Fibroblast of skin of right quadriceps (primary cell): ENCODE data around the gene KIF1B.
"Not testable (repeated sequence)": the region's sequence is repeated elsewhere in the genome, so short reads cannot be mapped to it uniquely, and the experiment has no call there.

Source experiments
- DNase-seq: peaks from one replicate; pipeline ENCODE4 v3.0.0-alpha.2; 2013

The KIF1B gene

DNA sequence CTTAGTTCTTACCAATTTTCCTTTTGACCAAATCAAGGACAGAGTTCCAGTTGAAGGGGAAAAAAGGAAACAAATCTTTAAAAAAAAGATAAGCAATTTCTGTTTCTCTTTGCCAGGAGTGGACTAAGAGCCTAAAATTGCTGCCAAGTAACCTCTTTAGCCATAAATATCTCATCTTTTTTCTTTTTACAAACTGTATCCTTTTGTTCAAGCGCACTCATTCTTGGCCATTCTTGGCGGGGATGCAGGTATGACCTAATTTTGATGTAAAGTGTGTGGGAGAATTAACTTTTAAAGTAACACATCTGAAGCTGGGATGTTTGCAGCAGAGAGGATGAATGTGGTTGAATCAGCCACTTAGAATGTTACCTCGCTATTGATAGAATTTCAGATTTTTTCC is 13.4 kb upstream of the KIF1B start:
- peak; percentile 32 for DNase-seq

DNA sequence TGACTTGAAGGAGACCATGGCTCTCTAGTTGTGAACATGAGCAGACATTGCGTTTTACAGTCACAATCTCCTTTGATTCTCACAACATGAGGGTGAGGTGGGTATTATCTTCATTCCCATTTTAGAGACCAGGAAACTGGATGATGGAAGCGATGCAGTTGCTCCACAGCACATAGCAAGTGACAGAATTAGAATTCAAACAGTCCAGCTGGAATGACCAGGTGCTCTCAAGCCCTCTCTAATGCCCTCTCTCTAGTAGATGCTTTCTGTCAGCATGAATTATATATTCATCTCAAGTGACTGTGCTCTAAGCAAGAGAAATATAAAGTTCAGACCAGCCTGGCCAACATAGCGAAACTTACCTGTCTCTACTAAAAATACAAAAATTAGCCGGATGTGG is 9.8 kb upstream of the KIF1B start:
- no peak for DNase-seq

DNA sequence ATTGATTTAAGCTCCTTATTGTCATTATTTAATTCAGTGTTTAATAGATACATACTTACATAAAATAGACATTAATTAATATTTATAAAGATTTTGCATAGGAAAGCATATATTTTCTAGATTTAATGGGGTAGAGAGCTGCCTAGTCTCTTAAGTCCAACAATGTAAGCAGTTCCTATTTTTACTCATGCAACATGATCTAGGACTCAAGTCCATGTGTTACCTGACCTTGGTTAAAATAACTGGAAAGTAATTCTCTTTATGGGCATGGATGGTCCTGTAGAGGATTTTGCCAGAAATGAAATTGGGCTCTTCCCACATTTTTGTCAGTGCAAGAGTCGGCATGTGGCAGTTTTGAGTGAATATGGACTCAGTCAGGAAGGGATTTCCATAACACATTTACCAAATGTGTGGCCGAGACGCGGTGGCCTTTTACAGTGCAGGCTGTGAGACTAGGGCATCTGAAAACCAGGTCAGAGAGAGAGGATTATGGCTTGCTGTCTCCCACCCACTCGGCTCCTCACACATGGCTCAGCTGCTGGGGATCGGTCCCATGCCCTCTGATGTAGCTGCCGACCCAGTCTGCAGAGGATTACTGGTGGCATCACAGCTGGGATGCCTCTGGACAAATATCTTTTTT is 6.2 kb upstream of the KIF1B start:
- DNase-seq = no peak

DNA sequence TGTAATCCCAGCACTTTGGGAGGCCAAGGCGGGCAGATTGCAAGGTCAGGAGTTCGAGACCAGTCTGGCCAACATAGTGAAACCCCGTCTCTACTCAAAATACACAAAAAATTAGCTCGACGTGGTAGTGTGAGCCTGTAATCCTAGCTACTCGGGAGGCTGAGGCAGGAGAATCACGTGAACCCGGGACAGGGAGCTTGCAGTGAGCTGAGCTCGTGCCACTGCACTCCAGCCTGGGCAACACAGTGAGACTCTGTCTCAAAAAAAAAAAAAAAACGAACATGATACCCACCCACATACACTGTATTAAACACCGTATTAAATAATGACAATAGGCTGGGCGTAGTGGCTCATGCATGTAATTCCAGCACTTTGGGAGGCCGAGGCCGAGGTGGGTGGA is 5.2 kb upstream of the KIF1B start:
- not testable (repeated sequence) for DNase-seq

- DNase-seq = no peak
These were observed 2.6 kb upstream of the KIF1B start for GRCh38 chr1:10207810-10208209.

GRCh38 chr1:10208537-10208936 is 1.8 kb upstream of the KIF1B start:
- no peak for DNase-seq

- DNase-seq = no peak
These were observed 823 bp upstream of the KIF1B start for GRCh38 chr1:10209590-10209904.

DNA sequence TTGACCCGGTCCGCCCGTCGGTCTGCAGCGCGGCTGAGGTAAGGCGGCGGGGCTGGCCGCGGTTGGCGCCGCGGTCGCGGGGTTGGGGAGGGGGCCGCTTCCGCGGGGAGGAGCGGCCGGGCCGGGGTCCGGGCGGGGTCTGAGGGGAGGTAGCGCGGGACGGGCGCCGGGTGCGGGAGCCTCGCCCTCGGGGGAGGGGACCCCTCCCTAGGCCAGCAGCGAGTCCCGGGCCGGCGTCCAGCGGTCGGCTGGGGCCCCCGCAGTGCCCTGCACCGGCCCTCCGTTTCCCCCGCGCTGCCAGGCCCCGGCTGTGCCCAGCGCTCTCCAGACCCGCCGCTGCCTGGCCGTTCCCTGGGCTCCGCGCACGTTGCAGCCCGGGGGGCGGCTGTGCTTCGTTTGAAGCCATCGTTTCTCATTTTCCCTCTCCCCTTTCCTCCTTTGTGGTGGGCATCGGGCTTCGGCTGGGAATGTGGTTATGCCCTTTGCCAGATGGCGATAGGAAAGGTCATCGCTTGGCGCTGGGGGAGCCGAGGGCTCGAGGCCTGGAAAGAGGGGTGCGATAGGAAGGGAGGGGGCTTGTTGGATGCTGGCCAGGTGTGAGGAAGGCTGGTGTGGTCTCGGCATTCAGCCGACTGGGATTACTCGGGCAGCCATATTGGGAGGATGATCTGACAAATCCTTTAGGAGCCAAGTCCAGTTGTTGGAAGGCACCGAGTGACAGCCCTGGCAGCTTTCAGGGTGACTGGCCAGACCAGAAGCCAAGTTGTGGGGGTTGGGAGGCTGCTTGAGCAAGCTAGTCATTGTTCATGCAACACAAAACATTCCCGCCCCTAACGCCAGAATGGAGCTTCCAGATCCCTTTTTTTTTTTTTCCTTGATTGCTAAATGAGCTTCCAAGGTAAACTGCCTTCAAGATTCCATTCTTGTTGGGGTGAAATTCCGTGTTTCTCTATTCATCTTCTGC is 753 bp downstream of the KIF1B start:
- DNase-seq = peak; percentile 85

DNA sequence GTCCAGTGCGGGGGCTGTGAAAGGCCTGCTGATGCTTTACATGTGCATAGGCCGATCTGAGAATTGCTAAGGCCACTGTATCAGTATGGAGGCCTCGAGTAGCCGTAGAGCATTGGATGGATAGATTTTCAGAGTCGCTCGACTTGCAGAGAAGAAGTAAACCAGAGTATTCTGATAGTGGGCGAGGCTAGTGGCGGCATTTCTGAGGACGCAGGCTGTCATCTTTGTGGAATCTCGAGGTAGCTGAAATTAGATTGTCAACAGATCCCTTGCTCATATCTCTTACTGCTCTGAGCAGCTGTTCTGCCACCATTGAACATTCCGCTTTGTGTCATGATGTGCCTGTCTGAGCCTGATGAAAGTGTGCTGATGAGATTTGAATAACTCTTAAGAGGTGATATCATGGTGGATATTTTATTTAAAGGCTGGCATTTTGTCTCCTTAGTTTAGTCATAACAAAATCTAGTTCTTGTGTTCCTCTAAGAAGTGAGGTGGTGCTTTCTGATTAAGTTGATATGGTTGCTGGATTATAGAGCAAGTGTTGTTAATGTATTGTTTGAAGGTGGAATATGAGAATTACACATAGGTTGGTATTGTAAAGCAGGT is 1.5 kb downstream of the KIF1B start:
- no peak for DNase-seq

DNA sequence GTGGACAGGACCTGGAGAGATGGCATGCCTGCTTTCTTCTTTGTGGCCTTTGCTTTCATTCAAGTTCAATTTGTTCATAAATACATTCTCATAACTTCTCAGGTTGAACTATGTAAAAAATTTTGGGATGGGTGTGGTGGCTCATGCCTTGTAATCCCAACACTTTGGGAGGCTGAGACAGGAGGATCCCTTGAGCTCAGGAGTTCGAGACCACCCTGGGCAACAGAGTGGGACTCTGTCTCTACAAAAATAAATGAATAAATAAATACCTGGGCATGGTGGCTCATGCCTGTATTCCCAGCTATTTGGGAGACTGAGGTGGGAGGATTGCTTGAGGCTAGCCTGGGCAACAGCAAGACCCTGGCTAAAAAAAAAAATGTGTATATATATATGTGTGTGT is 2.1 kb downstream of the KIF1B start:
- DNase-seq = no peak

DNA sequence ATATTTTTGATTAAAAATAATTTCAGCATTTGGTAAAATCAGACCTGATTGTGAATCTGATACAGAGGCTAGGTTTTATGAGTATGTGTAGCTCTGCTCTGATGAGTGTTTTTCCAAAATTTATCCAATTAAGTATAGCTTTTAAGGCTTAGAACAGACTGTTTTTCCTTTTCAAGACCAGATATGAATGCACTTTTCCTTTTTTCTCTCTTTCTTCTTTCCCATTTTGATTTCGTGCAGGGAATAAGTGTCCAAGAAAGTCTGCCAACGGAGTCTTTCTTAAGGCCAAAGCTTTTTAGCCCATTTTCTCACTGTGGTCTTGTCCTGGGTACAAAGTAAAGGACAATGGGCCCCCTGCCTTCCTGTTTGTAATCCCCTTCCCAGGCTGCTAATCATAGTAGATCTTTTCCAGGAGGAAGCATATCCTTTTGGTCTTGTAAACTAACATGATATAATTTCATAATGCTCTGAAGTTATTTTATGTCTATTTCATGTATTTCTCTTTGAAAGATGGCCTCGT is 2.9 kb downstream of the KIF1B start:
- no peak for DNase-seq

GRCh38 chr1:10216090-10216749 is 5.8 kb downstream of the KIF1B start:
- DNase-seq = no peak

GRCh38 chr1:10217748-10218441 is 7.5 kb downstream of the KIF1B start:
- DNase-seq = peak; percentile 47

GRCh38 chr1:10220200-10220599 is 9.8 kb downstream of the KIF1B start:
- DNase-seq = no peak

DNA sequence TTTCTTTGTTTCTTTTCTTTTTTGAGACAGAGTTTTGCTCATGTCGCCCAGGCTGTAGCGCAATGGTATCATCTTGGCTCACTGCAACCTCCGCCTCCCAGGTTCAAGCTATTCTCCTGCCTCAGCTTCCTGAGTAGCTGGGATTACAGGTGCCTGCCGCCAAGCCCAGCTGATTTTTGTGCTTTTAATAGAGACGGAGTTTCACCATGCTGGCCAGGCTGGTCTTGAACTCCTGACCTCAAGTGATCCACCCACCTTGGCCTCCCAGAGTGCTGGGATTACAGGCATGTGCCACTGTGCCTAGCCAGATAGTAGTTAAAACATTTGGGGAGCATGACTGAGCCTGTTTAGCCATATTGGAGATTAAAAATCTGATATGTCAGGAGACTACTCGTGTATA is 10.3 kb downstream of the KIF1B start:
- DNase-seq = not testable (repeated sequence)

- DNase-seq = peak; percentile 17
These were observed 15.2 kb downstream of the KIF1B start for GRCh38 chr1:10225573-10225972.

GRCh38 chr1:10228528-10228927 is 18.2 kb downstream of the KIF1B start:
- DNase-seq = peak; percentile 10

DNA sequence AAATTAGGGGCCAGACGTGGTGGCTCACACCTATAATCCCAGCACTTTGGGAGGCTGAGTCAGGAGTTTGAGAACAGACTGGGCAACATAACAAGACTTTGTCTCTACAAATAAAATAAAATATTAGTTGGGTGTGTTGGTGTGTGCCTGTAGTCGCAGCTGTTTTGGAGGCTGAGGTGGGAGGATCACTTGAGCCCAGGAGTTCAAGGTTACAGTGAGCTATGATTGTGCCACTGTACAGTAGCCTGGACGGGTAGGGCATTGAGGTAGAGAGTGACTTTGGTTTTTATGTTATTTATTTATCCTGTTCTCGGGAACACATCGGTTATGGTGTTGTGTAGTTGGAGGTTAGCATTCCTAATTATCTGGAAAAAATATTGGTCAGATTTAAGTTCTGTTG is 19.5 kb downstream of the KIF1B start:
- no peak for DNase-seq

DNA sequence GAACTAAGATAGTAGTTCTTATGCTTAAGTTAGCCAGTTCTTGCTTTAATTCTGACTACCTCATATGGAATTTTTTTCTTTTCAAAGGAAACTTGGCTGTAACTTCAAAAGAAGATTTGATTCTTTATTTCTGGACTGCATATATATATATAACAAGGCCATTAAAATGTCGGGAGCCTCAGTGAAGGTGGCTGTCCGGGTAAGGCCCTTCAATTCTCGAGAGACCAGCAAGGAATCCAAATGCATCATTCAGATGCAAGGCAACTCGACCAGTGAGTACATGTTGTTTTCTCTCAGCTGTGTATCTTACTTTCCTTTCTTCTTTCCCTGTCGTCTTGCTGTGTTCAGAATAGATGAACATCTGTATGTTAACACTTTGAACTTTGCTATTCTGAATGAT is 21.8 kb downstream of the KIF1B start:
- peak; percentile 58 for DNase-seq

DNA sequence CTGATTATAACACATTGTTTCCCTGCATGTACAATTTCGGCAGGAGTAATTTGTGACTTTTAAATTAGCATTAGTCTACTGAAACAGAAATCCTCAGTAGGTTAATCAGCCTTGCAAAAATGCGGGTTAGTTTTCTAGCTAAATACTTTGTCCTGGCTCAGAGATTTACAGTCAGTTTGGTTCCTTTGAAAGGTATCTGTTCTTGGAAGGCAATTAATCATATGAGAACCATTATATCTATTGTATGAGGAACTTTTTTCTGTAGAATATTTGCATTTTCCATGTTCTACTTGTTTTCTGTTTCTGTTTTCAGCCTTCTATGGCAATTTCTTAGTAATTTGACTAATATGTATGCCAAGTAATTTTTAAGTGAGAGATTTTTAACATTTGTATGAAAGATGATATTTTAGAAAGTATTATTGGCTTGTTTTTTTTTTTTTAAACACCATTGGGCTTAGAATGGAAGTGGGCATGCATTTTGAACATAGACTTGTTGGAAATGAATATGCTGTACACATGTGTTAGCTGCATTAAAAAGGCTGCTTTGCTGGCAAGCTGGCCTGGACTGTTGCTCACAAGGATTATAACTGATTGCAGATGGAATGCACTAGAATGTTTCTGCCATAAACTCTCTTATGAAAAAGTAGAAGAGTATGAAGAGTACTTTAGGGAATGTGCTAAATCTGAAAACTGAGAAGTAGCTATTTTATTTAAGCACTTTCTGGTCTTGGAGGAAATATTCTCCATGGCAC is 26.2 kb downstream of the KIF1B start:
- peak; percentile 57 for DNase-seq

DNA sequence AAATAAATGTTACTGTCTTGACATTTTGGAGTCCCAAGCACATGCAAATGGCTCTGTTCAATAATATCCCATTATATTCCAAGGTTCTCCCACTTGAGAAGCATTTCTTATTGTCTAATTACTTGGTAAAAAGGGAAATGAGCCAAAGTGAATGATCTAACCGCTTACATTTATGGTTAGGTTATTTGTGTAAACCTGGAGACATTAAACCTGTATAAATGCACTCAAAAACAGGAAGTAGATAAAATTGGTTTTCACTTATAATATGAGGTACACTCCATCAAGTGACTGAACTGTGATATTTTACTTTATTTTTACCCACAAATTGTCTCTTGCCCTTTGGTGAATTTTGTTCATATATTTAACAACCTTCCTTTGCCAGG is 26.8 kb downstream of the KIF1B start:
- no peak for DNase-seq

DNA sequence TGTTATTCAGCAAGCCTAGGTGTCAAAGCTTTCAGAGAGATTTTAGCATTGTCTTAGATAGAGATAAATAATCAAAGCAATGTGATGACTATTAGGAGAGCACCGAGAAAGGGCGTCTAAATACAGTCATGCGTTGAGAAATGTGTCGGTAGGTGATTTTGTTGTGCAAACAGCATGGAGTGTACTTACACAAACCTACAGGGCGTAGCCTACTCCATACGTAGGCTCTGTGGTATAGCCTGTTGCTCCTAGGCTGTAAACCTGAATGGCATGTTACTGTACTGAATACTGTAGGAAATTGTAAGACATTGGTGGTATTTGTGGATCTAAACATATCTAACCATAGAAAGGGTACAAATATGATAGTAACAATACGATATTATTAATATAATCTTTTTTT is 31.8 kb downstream of the KIF1B start:
- no peak for DNase-seq
